ENCODE measurements around the gene EPB41L4A.

DNA sequence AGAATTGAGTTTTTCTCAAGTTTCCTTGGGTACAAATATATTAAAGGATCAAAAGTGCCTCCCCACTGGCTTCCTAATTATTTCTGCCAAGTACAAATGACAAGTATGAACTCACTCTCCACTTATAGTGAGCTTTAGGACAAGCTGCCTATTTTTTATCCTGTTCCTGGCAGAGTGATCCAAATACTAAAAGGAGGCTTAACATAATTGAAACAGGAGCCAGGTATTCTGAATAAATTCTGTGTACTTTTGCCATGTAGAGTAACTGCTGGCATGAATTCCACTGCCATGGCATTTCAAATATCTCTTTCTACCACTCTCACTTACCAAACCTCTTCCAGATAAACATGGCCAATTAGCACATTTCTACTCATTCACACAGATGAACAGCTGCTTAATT lies 171.1 kb downstream of the EPB41L4A start:
- TF ChIP-seq EZH2 (IDR thresholded peaks at IDR 0.05; ENCODE audit: insufficient read depth, poor library complexity, severe bottlenecking): no peak
- TF ChIP-seq EZH2phosphoT487 (IDR thresholded peaks at IDR 0.05; ENCODE audit: insufficient read depth, low read depth): no peak

Measured in GM23248 (cell line).